ENCODE results near the gene CRACDL.

Gene CRACDL

DNA sequence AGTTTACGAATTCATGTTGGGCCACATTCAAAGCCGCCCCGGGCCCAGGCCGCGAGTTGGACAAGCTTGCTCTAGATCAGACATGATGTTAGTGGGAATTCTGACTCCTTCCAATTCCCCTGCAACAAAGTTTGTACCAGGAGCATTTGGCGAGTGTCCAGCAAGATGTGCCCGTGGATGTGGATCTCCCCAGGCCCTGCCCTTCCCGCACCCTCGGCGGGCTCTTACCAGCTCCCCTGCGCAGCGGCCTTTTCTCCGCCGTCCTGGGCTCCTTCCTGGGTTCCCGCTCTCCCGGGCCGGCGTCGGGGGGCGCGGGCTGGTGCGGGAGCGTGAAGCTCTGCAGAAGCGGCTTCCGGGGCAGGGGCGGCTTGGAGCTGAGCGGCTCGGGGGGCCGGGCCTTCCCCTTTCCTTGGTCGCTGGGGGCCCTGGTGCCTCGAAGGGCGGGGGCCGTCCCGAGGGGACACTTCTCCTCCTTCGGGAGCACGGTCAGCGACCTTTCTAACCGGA is 114.3 kb downstream of the CRACDL start:
- DNase-seq: no peak

DNA sequence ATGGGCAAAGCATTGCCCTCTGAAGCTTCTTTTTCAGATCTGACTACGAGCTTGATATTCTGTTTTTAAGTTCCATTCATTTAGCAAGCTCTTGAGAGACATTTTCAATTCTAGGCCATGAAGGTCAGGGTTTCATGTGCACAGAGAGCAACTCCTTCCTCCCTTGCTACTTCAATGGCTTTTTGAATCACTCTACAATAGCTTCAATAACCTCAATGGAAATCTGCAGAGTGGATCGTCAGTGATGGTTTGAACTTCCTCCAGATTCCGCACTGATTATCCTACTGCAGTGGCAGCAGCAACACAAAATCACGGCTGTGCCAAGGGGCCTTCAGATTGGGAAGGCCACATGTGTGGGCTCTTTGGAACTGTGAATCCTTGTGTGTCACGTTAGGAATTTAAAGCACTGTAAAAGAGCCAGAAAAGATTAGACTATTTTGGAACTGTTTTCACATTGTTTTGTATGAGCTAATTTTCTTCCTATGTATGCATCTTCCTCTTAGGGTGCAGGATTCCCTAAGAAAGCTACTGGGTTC is 116.7 kb downstream of the CRACDL start:
- DNase-seq: no peak

DNA sequence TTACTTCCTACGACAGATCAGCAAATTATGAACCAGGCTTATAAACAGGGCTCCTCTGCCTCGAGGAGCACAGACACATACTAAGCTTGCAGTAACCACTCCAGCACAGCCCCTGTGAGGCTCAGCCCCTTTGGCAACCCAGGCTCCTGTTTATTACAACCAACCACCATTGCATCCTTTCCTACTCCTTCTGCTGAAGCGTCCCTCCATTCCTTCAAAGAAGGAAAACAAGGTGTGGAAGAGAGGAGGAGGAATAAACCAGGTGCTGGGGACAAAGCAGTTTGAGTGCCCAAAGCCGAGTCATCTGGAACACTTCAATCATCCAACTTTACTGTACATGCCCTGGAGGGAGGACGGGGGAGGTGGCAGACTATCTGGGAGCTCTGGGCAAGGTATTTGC is 117.9 kb downstream of the CRACDL start:
- no peak for DNase-seq

DNA sequence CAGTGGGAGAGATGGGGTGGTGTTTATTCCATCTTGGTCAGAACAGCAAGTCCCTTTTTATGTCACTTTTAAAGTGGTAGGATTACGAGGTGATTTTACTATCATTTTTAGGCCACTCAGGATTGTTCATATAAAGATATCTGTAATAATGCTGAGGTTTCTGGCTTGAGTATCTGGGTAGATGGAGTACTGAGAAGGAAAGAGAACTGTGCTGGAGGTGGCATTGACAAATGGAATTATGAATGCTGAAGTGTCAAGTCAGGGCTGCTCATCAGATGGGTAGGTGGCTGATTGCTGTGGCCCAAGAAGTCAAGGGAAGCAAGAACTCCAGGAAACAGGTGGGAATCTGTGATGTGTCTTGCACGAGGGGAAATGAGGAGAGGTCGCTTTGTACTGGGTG is 119.7 kb downstream of the CRACDL start:
- no peak for DNase-seq

DNA sequence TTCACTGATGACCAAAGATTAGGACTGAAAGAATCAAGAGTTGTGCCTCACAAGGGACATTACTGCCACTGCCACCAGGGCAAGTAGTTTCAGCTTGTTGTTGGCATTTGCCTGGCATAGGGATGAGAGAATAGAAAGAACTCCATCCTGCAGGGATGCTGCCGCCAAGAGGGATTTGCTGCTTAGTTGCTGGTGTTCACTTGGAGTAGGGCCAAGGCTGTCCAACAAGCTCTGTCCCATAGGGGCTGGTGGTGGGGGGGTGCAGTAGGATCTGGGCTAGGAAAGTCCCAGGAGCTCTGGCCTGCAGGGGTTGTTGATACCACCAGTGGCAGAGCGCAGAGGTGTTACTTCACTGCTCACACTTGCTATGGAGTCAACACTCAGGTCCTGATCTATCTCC is 120.2 kb downstream of the CRACDL start:
- no peak for DNase-seq

DNA sequence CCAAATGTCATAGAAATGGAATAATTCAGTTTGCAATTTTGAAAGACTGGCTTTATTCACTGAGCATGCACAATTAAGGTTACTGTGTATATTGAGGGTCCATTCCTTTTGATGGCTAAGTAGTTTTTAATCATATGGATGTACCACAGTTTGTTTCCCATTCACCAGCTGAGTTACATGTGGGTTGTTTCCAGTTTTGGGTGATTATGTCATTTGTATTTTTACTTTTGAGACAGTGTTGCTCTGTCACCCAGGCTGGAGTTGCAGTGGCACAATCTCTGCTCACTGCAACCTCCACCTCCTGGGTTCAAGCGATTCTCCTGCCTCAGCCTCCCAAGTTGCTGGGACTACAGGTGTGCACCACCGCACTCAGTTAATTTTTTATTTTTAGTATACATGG is 124.3 kb downstream of the CRACDL start:
- no peak for DNase-seq

DNA sequence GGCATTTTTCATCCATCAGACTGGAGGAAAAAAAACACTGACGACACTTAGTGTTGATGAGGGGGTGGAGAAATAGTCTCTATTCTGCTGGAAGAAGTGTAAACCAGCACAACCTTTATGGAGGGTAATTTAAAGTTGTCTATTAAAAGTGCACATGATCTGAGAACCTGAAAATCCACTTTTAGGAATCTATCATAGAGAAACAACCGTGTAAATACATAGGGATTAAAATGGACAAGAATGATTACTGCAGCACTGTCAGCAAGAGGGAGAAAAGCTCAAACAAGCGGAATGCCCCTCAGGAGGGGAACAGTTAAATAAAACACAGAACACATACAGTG is 125.5 kb downstream of the CRACDL start:
- DNase-seq: no peak

DNA sequence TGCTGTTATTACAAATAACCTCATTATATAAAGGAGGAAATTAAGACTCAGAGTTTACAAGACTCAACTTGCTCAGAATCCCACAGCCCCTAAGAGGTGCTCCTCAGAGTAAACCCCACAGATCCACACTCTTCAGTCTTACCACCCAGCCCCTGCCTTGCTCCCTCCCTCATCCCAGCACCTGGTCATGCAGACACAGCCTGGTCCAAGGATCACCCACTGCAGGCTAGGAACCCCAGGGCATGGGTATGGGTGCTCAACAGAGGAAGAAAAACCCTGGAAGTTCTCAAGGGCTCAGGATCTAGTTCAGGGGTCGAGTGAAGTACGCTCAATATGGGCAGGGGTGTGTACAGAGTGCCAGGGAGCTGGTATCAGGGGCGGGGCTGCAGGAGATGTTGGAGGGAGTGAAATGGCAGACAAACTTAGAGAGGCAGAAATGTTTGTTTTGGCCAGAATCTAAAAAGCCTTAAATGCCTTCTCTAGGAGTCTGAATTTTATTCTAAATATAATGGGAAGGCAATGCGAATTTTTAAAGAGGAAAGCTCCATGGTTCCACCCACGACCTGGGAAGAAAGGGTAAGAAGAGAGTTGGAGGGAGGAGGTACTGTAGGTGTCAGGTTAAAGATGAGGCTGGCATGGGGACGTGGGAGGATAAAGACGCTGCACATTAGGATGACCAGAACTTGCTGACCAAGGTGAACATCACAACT is 126.0 kb downstream of the CRACDL start:
- DNase-seq: no peak

DNA sequence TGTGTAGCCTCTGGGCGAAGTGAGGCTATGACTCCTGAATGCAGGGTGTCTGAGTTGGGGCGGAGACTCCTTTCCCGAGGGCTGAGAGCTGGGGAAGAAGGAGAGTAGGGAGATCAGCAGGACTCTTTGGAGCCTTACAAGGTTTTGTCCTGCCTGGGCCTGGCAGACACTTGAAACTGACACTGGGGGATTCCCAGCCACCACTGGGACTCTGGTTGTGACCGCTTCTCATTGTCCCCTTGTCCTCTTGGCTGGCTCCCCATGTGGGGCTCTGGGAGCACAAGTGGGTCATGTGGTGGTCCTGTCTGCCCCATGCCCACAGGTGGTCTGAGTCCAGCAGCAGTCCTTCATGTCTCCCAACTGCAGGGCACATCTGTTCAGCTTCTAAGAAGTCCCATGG is 126.9 kb downstream of the CRACDL start:
- no peak for DNase-seq

DNA sequence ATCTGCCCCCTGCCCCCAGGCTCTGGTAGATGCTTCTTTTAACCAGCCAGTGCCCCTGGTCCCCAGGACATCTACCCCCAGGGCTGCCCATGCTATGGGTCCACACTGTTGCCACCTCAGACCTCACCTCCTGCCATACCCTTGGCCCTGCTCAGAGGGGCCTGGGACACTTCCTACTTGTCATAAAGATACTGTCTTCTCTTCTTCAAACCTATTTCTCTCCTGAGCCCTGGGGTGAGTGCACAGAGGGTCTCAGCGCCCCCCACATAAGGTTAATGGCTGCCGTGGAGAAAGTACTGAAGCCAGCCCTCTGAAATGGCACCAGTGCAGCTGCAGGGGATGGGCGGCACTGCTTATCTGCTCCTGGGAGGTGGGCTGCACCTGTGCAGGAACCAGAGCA is 127.5 kb downstream of the CRACDL start:
- no peak for DNase-seq

DNA sequence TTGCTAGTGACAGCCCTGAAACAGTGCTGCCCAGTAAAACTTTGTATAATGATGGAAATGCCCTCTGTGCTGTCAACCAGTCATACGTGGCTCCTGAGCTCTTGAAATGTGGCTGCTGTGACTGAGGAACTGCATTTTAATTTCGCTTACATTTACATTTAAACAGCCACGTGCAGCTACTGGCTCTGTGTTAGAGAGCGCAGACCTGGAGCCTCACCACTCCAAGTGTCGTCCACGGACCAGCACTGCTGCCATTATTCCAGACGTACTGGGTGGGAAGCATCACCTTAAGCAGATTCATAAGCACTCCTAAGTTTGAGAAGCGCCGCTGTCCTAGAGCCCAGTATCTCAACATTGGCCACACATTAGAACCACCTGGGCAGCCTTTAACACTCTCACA is 128.1 kb downstream of the CRACDL start:
- no peak for DNase-seq

DNA sequence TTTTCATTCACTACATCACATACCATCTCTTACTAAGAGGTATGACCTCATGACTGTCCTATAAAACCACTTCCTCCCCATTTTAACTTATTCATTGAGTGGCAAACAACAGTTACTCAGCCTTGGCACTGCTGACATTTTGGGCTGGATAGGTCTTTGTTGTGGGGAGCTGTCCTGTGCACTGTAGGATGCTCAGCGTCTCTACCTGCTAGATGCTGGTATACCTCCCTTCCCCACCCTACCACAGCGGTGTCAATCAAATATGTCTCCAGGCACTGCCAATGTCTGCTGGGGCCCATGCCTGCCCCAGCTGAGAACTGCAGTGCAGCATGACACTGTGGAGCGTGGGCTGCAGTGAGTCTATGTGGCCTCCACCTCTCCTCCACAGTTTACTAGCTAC is 128.8 kb downstream of the CRACDL start:
- DNase-seq: no peak

DNA sequence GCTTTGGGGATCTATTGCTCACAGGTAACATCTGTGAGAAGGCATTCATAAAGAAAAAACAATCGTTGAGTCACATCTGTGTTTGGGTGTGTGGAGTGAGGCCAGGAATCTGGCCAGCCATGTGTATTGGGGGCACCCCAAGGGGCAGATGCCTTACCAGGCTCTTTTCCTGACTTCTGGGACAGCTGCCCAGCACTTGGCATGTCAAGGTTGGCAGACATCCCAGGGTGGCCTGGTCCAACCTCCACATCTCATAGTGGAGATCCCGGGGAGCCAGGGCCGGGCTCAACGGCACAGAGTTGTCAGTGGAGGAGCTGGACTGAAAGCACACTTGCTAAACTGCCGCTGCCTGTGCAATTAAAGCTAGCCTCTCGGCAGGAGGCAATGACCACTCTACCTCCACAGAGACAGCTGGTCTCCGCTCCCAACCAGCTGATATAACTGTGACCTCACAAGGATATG is 129.8 kb downstream of the CRACDL start:
- no peak for DNase-seq

DNA sequence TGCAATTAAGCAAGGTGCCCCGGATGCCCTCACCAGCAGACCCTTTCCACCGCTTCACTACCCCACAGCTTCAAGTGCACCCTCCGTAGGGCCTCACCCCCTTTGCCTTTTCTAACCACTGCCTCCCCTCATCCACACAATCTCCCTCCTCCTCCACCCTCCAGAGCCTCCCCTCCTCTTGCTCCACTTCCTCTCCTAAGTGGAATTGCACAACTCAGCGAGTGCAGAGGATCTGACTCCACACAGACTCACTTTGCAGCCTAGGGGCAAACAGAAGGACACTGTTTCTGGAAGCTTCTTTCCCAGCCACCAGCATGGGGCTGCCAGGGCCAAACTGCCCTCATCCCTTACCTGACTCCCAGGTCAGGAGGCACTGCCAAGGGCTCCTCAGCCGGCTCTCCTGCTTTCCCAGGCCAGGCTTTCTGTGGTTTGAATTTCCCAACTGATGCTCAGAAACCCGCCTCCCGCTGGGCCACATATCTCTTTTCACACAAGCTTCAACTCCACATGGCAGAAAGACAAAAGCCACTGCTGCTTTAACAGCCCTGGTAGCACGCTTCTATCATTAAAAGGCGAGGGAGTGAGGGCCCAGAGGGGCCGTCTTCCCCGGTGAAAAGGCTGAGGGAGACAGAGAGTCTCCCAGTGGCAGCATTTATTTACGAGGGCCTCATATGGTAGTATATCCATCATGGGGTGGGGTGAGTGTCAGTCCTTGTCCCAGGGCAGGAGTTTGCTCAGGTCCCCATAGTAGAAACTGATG is 130.4 kb downstream of the CRACDL start:
- no peak for DNase-seq

DNA sequence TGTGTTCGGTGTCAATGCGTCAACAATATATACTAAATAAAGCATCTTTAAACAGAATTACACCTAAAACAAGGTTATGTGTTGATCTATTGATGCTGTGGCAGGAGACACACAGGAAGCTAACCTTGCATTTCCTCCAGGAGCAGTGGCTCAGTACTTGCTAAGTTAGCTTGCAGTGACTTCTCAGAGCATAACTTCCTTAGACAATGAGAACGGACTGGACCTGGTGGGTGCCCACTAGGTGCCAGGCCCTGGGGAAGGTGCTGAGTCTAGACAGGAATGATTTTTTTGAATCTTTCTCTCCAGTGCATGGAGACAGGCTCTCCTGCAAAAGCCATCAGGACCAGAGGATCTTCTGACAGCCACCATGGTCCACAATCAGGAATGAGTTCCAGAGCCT is 131.3 kb downstream of the CRACDL start:
- DNase-seq: no peak

DNA sequence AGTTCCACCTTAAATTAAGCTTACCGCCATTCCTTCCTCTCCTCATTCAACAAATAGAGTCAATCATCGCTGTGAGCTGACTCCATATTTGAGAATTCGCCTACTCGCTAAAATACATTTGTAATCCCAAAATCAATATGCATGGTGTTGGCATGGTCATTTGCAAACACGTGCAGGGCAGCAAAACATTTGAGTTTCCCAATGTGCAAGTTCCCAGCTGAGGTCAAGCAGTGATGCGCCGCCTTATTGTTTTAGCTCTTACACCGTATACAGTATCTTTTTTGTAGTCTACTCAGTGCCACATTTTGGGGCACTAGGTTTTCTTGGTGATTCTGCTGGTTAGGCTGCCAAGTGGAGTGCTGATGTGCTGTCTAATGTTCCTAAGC is 131.8 kb downstream of the CRACDL start:
- DNase-seq: no peak

DNA sequence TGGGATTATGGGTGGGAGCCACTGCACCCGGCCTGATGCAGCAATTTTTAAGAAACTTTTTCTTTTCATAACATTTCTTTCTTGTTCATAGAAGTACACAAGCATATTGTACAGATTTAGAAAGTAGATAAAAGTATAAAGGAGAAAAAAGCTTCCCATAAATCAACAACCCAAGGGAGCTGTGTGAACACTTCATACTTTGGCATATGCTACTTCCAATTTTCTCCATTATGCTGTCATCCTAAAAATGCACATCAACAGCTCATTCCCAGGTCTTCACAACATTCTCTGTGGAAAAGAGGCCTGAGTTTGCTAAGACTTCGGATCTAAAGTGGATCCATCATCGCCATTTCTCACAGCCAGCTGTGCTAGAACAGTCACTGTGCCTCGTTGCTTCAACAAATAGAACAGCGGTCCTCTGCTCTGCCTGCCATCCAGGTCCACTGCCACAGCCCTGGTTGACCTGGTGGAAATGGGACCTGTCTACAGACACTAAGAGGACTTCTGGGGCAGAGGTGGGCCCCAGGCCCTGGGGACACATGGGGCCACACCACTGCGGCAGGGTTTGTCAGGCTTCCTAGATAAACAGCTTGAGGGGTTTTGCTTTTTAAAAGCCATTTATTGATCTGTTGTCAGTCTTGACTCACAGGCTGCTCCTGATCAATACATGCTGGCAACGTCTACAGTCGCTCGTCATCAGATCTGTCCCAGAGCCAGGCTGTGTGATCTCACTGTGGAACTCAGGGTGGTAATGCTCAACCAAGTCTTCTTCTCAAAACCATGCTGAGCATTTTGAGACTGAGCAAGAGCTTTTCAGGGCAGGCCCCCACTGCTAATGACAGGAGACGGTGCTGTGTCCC is 132.4 kb downstream of the CRACDL start:
- no peak for DNase-seq

DNA sequence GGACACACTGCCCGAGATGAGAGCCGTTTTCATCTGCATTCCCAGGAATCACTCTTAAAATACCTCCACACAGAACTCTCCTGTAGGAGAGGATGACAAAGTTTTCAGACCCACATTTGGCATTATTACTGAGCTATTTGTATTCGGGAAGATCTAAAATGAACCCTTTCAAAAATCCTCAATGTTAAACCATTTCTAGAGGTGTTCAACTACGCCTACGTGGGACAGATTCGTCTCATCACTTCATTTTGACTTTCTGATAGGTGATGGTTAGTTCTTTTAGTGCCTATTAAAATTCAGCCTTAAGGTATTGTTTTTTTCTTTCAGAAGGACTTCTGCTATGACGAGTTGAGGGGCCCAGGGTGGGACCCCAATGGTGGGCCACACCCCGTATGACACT is 133.7 kb downstream of the CRACDL start:
- no peak for DNase-seq

DNA sequence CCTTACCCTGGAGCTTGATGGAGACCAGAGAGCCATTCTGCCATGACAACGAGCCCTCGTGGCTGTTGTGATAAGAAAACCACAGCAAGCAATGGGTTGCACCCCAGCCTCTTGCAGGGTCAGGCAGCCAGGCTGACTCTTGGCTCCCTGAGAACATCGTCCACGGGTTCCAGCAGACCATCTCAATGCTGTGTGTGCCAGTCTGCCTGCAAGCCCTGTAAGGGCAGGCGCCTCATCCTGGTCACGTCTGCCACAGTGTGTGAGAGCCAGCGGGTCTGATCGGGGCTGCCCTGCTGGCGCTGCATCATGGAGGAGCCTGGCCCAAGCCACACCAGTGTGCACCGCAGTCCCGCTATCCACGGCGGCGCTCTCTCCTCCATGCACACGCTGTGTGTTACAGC is 134.1 kb downstream of the CRACDL start:
- no peak for DNase-seq

DNA sequence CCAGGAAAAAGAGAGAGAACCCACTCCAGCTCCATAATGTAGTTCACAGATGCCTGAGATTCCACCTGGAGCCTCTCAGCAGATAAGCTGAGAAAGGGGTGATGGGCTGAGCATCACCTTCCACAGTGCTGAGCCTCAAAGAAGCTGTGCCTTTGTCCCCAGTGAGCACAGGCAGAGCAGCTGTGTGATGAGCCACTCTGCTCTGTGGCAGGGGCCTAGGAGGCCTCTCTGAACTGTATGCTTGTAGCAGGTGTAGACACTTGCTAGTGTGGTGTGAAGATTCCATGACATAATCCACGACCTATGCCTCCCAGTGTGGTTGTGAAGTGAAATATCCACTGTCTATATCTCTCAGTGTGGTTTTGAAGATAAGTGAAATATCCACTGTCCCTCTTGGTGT is 134.7 kb downstream of the CRACDL start:
- DNase-seq: no peak

DNA sequence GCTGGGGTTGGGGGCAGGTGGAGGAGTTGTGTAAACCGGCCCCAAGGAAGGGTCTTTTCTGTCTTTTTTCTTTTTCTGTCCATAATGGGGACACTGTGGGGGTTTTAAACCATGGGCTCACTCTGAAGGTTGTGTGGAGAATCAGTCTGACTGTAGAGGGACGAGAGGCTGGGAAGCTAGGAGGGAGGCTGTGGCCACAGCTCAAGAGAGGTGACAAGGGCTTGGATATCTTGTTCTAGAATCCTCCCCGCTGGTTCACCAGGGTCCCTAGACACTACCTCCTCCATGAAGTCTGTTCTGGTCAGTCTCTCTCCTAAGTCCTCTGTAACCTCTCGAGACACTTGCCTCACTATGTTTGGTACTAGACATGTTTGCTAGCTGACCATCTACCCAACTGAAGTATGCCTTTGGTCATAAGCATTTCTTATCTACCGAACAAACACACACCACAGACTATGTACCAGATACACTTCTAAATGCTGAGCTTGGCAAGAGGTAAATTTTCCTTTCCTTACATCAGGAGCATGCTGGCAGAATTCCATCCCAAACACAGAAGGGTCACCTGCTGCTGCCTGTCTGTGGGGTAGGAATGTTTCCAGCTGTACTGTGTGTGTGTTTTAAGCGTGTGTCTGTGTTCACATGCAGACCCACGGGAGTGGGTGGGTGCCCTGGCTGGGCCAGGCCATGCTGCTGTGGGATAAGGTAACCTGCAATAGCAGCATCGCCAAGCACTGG is 135.5 kb downstream of the CRACDL start:
- DNase-seq: no peak
